Measurements from ENCODE around the gene CSRP2. TPM values are rescaled to one million over a fixed set of nuclear protein-coding genes. Genes with fewer than 3 reads are reported as not detected.

Gene CSRP2
- polyA plus RNA-seq, 1 donor (not counting 4 experiments of a cell fraction or from before 2014, with no cell fraction given) = 74.9 TPM

- Histone ChIP-seq H3K9me1 (ENCODE audit: control insufficient read depth, extremely low read depth, insufficient read depth, low read length) (no peaks in the 10 kb centered on the region), H3K4me1 (ENCODE audit: control insufficient read depth, extremely low read depth, insufficient read depth, low read length) (peaks cover 9% of the 10 kb centered on the region)
- FAIRE-seq = no peak
Observed at GRCh38 chr12:76888775-76889174, 10.0 kb upstream of the CSRP2 start.

GRCh38 chr12:76883811-76884210 lies 5.0 kb upstream of the CSRP2 start:
- Histone ChIP-seq H3K27ac (ENCODE audit: control insufficient read depth, insufficient read depth, low read length) (no peak overlapping the region), H3K4me3 (ENCODE audit: control insufficient read depth in 2 of 3, extremely low read depth in 1 of 3, insufficient read depth in 2 of 3, low read depth in 1 of 3, low read length in 3 of 3) (no peak overlapping the region), H3K79me2 (ENCODE audit: control insufficient read depth, insufficient read depth, low read length) (no peaks in the 10 kb centered on the region), H3K36me3 (ENCODE audit: control insufficient read depth in 2 of 2, extremely low read depth in 1 of 2, insufficient read depth in 2 of 2, low read length in 2 of 2) (no peaks in the 10 kb centered on the region), H4K20me1 (ENCODE audit: control insufficient read depth, extremely low read depth, insufficient read depth, low read length) (no peaks in the 10 kb centered on the region), H3K4me2 (ENCODE audit: control insufficient read depth, extremely low read depth, insufficient read depth, low read depth, low read length) (no peak overlapping the region), H2AFZ (ENCODE audit: control insufficient read depth, low read length) (no peak overlapping the region), H3K4me1 (ENCODE audit: control insufficient read depth, extremely low read depth, insufficient read depth, low read length) (peaks cover 9% of the 10 kb centered on the region), H3K9ac (ENCODE audit: control insufficient read depth, extremely low read depth, insufficient read depth, low read length) (no peak overlapping the region), H3K9me1 (ENCODE audit: control insufficient read depth, extremely low read depth, insufficient read depth, low read length) (no peaks in the 10 kb centered on the region), H3K27me3 (ENCODE audit: control insufficient read depth, extremely low read depth, insufficient read depth, low read length) (no peaks in the 10 kb centered on the region), H3K9me3 (ENCODE audit: control insufficient read depth, low read depth, low read length) (no peaks in the 10 kb centered on the region)
- DNase-seq (ENCODE audit: low read depth, low spot score) (no peak), FAIRE-seq (no peak)
- dilution Hi-C loops (cut with MboI; ENCODE audit: extremely low pct_ligation_motif_present, low sequenced_read_pairs) = no loop called here
- TF ChIP-seq EZH2 (IDR thresholded peaks at IDR 0.05; ENCODE audit: low read length) = no peak
- no peak for TF ChIP-seq CTCF (optimal IDR thresholded peaks at IDR 0.05 in 1 of 3, IDR thresholded peaks at IDR 0.05 in 1 of 3, conservative IDR thresholded peaks at IDR 0.05 in 1 of 3; ENCODE audit: extremely low read depth in 1 of 3, insufficient read depth in 2 of 3, low read length in 3 of 3)

More at GRCh38 chr12:76888775-76889174, 10.0 kb upstream of the CSRP2 start:
- no peaks in the 10 kb centered on the region for H4K20me1 ChIP-seq (ENCODE audit: control insufficient read depth, extremely low read depth, insufficient read depth, low read length)
- no peak for TF ChIP-seq EZH2 (IDR thresholded peaks at IDR 0.05; ENCODE audit: low read length)
- H3K9ac ChIP-seq (ENCODE audit: control insufficient read depth, extremely low read depth, insufficient read depth, low read length) = no peak overlapping the region
- no peaks in the 10 kb centered on the region for H3K9me3 ChIP-seq (ENCODE audit: control insufficient read depth, low read depth, low read length)
- no peak overlapping the region for H2AFZ ChIP-seq (ENCODE audit: control insufficient read depth, low read length)
- DNase-seq (ENCODE audit: low read depth, low spot score) = no peak
- no peak overlapping the region for H3K4me3 ChIP-seq (ENCODE audit: control insufficient read depth in 2 of 3, extremely low read depth in 1 of 3, insufficient read depth in 2 of 3, low read depth in 1 of 3, low read length in 3 of 3)
- no peaks in the 10 kb centered on the region for H3K79me2 ChIP-seq (ENCODE audit: control insufficient read depth, insufficient read depth, low read length)
- no peak overlapping the region for H3K27ac ChIP-seq (ENCODE audit: control insufficient read depth, insufficient read depth, low read length)
- H3K27me3 ChIP-seq (ENCODE audit: control insufficient read depth, extremely low read depth, insufficient read depth, low read length) = no peaks in the 10 kb centered on the region
- no peak overlapping the region for H3K4me2 ChIP-seq (ENCODE audit: control insufficient read depth, extremely low read depth, insufficient read depth, low read depth, low read length)
- no peaks in the 10 kb centered on the region for H3K36me3 ChIP-seq (ENCODE audit: control insufficient read depth in 2 of 2, extremely low read depth in 1 of 2, insufficient read depth in 2 of 2, low read length in 2 of 2)
- dilution Hi-C loops (cut with MboI; ENCODE audit: extremely low pct_ligation_motif_present, low sequenced_read_pairs) = no loop called here

- DNase-seq (ENCODE audit: low read depth, low spot score) = no peak
- Histone ChIP-seq H3K79me2 (ENCODE audit: control insufficient read depth, insufficient read depth, low read length) (no peaks in the 10 kb centered on the region), H4K20me1 (ENCODE audit: control insufficient read depth, extremely low read depth, insufficient read depth, low read length) (no peaks in the 10 kb centered on the region), H3K9me3 (ENCODE audit: control insufficient read depth, low read depth, low read length) (no peaks in the 10 kb centered on the region), H3K27ac (ENCODE audit: control insufficient read depth, insufficient read depth, low read length) (no peak overlapping the region), H3K4me2 (ENCODE audit: control insufficient read depth, extremely low read depth, insufficient read depth, low read depth, low read length) (no peak overlapping the region), H3K9me1 (ENCODE audit: control insufficient read depth, extremely low read depth, insufficient read depth, low read length) (no peaks in the 10 kb centered on the region), H3K27me3 (ENCODE audit: control insufficient read depth, extremely low read depth, insufficient read depth, low read length) (no peaks in the 10 kb centered on the region), H3K9ac (ENCODE audit: control insufficient read depth, extremely low read depth, insufficient read depth, low read length) (no peak overlapping the region), H3K36me3 (ENCODE audit: control insufficient read depth in 2 of 2, extremely low read depth in 1 of 2, insufficient read depth in 2 of 2, low read length in 2 of 2) (no peaks in the 10 kb centered on the region), H2AFZ (ENCODE audit: control insufficient read depth, low read length) (no peak overlapping the region), H3K4me3 (ENCODE audit: control insufficient read depth in 2 of 3, extremely low read depth in 1 of 3, insufficient read depth in 2 of 3, low read depth in 1 of 3, low read length in 3 of 3) (no peak overlapping the region), H3K4me1 (ENCODE audit: control insufficient read depth, extremely low read depth, insufficient read depth, low read length) (peaks cover 9% of the 10 kb centered on the region)
- dilution Hi-C loops (cut with MboI; ENCODE audit: extremely low pct_ligation_motif_present, low sequenced_read_pairs) = no loop called here
- no peak for FAIRE-seq
- no peak for TF ChIP-seq EZH2 (IDR thresholded peaks at IDR 0.05; ENCODE audit: low read length)
- no peak for TF ChIP-seq CTCF (optimal IDR thresholded peaks at IDR 0.05 in 1 of 3, IDR thresholded peaks at IDR 0.05 in 1 of 3, conservative IDR thresholded peaks at IDR 0.05 in 1 of 3; ENCODE audit: extremely low read depth in 1 of 3, insufficient read depth in 2 of 3, low read length in 3 of 3)
Observed at GRCh38 chr12:76883151-76883550, 4.3 kb upstream of the CSRP2 start.

Measured in keratinocyte (primary cell).